ENCODE measurements around the gene CD9.

- no peak for TF ChIP-seq EZH2 (IDR thresholded peaks at IDR 0.05; ENCODE audit: low read length, missing control alignments)
- TF ChIP-seq, protein P1, sequence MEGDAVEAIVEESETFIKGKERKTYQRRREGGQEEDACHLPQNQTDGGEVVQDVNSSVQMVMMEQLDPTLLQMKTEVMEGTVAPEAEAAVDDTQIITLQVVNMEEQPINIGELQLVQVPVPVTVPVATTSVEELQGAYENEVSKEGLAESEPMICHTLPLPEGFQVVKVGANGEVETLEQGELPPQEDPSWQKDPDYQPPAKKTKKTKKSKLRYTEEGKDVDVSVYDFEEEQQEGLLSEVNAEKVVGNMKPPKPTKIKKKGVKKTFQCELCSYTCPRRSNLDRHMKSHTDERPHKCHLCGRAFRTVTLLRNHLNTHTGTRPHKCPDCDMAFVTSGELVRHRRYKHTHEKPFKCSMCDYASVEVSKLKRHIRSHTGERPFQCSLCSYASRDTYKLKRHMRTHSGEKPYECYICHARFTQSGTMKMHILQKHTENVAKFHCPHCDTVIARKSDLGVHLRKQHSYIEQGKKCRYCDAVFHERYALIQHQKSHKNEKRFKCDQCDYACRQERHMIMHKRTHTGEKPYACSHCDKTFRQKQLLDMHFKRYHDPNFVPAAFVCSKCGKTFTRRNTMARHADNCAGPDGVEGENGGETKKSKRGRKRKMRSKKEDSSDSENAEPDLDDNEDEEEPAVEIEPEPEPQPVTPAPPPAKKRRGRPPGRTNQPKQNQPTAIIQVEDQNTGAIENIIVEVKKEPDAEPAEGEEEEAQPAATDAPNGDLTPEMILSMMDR (conservative IDR thresholded peaks at IDR 0.05 in 1 of 2, IDR thresholded peaks at IDR 0.05 in 1 of 2; ENCODE audit: low read depth in 1 of 2, low read length in 2 of 2): no peak
Measured at GRCh38 chr12:6277982-6278438, 77.8 kb downstream of the CD9 start.

Data from fibroblast of lung (primary cell).